ENCODE results near the gene TINAGL1.

The TINAGL1 gene

GRCh38 chr1:31618916-31619846 lies 42.9 kb downstream of the TINAGL1 start:
- Mint-ChIP-seq H3K4me3 (no peak overlapping the region), H3K27ac (no peak overlapping the region), H3K9me3 (no peaks in the 10 kb centered on the region), H3K36me3 (no peaks in the 10 kb centered on the region), H3K27me3 (peaks cover 49% of the 10 kb centered on the region), H3K4me1 (no peaks in the 10 kb centered on the region)
- CTCF ChIA-PET: interaction anchor here (0.7 to 1.8 kb wide), 13 partner anchors 10 to 1239 kb away, joined by 3 to 6 read pairs (median 4); no protein-coding TSS in a partner anchor
- DNase-seq: no peak

- Mint-ChIP-seq H3K27me3 (peaks cover 42% of the 10 kb centered on the region), H3K27ac (no peak overlapping the region), H3K9me3 (no peaks in the 10 kb centered on the region), H3K36me3 (no peaks in the 10 kb centered on the region), H3K4me3 (no peak overlapping the region), H3K4me1 (no peaks in the 10 kb centered on the region)
- no peak for DNase-seq
- CTCF ChIA-PET: interaction anchor here (0.7 kb wide), 1 partner anchor 9 kb away, joined by 3 read pairs; no protein-coding TSS in a partner anchor
Measured at GRCh38 chr1:31620631-31621497, 44.5 kb downstream of the TINAGL1 start.

- no peaks in the 10 kb centered on the region for H3K4me1 Mint-ChIP-seq
- no peak overlapping the region for H3K27ac Mint-ChIP-seq
Measured at GRCh38 chr1:31621498-31621820, 45.1 kb downstream of the TINAGL1 start.

GRCh38 chr1:31621847-31622730 lies 45.8 kb downstream of the TINAGL1 start:
- peaks cover 3% of the 10 kb centered on the region for H3K36me3 Mint-ChIP-seq
- H3K4me3 Mint-ChIP-seq: no peak overlapping the region
- CTCF ChIA-PET: interaction anchor here (0.7 to 0.9 kb wide), 2 partner anchors 10 to 59 kb away, joined by 3 read pairs; no protein-coding TSS in a partner anchor
- H3K9me3 Mint-ChIP-seq: no peaks in the 10 kb centered on the region
- H3K27ac Mint-ChIP-seq: no peak overlapping the region
- DNase-seq: no peak
- no peaks in the 10 kb centered on the region for H3K4me1 Mint-ChIP-seq
- H3K27me3 Mint-ChIP-seq: peaks cover 30% of the 10 kb centered on the region

More at GRCh38 chr1:31621498-31621820, 45.1 kb downstream of the TINAGL1 start:
- no peak for DNase-seq
- no peaks in the 10 kb centered on the region for H3K36me3 Mint-ChIP-seq
- CTCF ChIA-PET: interaction anchor here (0.7 kb wide), 1 partner anchor 9 kb away, joined by 3 read pairs; no protein-coding TSS in a partner anchor
- no peaks in the 10 kb centered on the region for H3K9me3 Mint-ChIP-seq
- peaks cover 36% of the 10 kb centered on the region for H3K27me3 Mint-ChIP-seq
- H3K4me3 Mint-ChIP-seq: no peak overlapping the region

- DNase-seq: no peak
- peaks cover 5% of the 10 kb centered on the region for H3K36me3 Mint-ChIP-seq
- H3K4me1 Mint-ChIP-seq: no peaks in the 10 kb centered on the region
- no peak overlapping the region for H3K27ac Mint-ChIP-seq
- peaks cover 21% of the 10 kb centered on the region for H3K27me3 Mint-ChIP-seq
- no peak overlapping the region for H3K4me3 Mint-ChIP-seq
- H3K9me3 Mint-ChIP-seq: no peaks in the 10 kb centered on the region
- CTCF ChIA-PET: no interaction called here
Measured at GRCh38 chr1:31623365-31623764, 47.0 kb downstream of the TINAGL1 start.

- Mint-ChIP-seq H3K9me3 (no peaks in the 10 kb centered on the region), H3K27me3 (peaks cover 11% of the 10 kb centered on the region), H3K36me3 (peaks cover 8% of the 10 kb centered on the region), H3K4me1 (no peaks in the 10 kb centered on the region), H3K27ac (no peak overlapping the region), H3K4me3 (no peak overlapping the region)
- CTCF ChIA-PET: no interaction called here
- no peak for DNase-seq
Measured at GRCh38 chr1:31624309-31624708, 48.0 kb downstream of the TINAGL1 start.

- CTCF ChIA-PET: no interaction called here
- Mint-ChIP-seq H3K36me3 (peaks cover 13% of the 10 kb centered on the region), H3K27ac (no peak overlapping the region)
Measured at GRCh38 chr1:31624731-31625514, 48.6 kb downstream of the TINAGL1 start.

GRCh38 chr1:31625561-31626222 lies 49.4 kb downstream of the TINAGL1 start:
- Mint-ChIP-seq H3K36me3 (peaks cover 15% of the 10 kb centered on the region), H3K9me3 (no peaks in the 10 kb centered on the region), H3K27ac (no peak overlapping the region), H3K4me3 (no peak overlapping the region), H3K27me3 (peaks cover 4% of the 10 kb centered on the region), H3K4me1 (no peaks in the 10 kb centered on the region)
- DNase-seq: no peak
- CTCF ChIA-PET: interaction anchor here (0.6 kb wide), 1 partner anchor 9 kb away, joined by 3 read pairs; no protein-coding TSS in a partner anchor

More at GRCh38 chr1:31624731-31625514, 48.6 kb downstream of the TINAGL1 start:
- Mint-ChIP-seq H3K9me3 (no peaks in the 10 kb centered on the region), H3K4me1 (no peaks in the 10 kb centered on the region), H3K27me3 (peaks cover 5% of the 10 kb centered on the region), H3K4me3 (no peak overlapping the region)
- no peak for DNase-seq

- H3K9me3 Mint-ChIP-seq: no peaks in the 10 kb centered on the region
- CTCF ChIA-PET: interaction anchor here (0.6 kb wide), 1 partner anchor 10 kb away, joined by 3 read pairs; no protein-coding TSS in a partner anchor
- no peak overlapping the region for H3K4me3 Mint-ChIP-seq
- no peaks in the 10 kb centered on the region for H3K4me1 Mint-ChIP-seq
- H3K27ac Mint-ChIP-seq: no peak overlapping the region
- H3K36me3 Mint-ChIP-seq: peaks cover 21% of the 10 kb centered on the region
- no peak for DNase-seq
- no peaks in the 10 kb centered on the region for H3K27me3 Mint-ChIP-seq
Measured at GRCh38 chr1:31626223-31627207, 50.2 kb downstream of the TINAGL1 start.

GRCh38 chr1:31627301-31627929 lies 51.1 kb downstream of the TINAGL1 start:
- DNase-seq: no peak
- CTCF ChIA-PET: no interaction called here
- peaks cover 21% of the 10 kb centered on the region for H3K36me3 Mint-ChIP-seq
- H3K9me3 Mint-ChIP-seq: no peaks in the 10 kb centered on the region
- H3K4me3 Mint-ChIP-seq: no peak overlapping the region
- no peaks in the 10 kb centered on the region for H3K27me3 Mint-ChIP-seq
- H3K27ac Mint-ChIP-seq: no peak overlapping the region
- no peaks in the 10 kb centered on the region for H3K4me1 Mint-ChIP-seq

GRCh38 chr1:31627930-31628559 lies 51.7 kb downstream of the TINAGL1 start:
- Mint-ChIP-seq H3K9me3 (no peaks in the 10 kb centered on the region), H3K27me3 (no peaks in the 10 kb centered on the region), H3K36me3 (peaks cover 23% of the 10 kb centered on the region), H3K27ac (no peak overlapping the region), H3K4me1 (no peaks in the 10 kb centered on the region), H3K4me3 (no peak overlapping the region)
- CTCF ChIA-PET: no interaction called here
- DNase-seq: no peak
